ENCODE measurements around the gene TMEM45B.
"Not testable (repeated sequence)": the region's sequence is repeated elsewhere in the genome, so short reads cannot be mapped to it uniquely, and the experiment has no call there.

Gene TMEM45B

GRCh38 chr11:129853518-129854231 lies 38.0 kb downstream of the TMEM45B start:
- peak; percentile 36 for DNase-seq

- DNase-seq, result no peak
Measured at GRCh38 chr11:129854232-129854805, 38.7 kb downstream of the TMEM45B start.

DNA sequence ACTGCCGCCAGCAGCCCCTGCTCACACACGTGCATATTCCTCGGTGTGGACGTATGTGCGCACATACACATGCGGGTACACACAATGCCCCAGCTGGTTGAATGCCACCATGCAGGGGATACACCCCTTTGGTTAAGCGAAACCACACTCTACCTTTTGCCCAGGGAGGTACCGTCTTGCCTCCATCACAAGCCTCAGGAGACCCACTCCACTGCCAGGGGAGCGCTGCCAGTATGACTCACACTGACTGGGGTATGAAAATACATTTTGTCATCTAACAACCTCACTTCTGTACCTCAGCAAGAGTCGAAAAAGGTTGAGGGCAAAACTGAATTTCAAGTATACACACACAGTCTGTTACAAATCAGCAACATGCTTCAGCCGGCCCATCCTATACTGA lies 39.4 kb downstream of the TMEM45B start:
- no peak for DNase-seq

GRCh38 chr11:129856036-129856435 lies 40.4 kb downstream of the TMEM45B start:
- no peak for DNase-seq

GRCh38 chr11:129861702-129862522 lies 46.3 kb downstream of the TMEM45B start:
- DNase-seq, result no peak

DNA sequence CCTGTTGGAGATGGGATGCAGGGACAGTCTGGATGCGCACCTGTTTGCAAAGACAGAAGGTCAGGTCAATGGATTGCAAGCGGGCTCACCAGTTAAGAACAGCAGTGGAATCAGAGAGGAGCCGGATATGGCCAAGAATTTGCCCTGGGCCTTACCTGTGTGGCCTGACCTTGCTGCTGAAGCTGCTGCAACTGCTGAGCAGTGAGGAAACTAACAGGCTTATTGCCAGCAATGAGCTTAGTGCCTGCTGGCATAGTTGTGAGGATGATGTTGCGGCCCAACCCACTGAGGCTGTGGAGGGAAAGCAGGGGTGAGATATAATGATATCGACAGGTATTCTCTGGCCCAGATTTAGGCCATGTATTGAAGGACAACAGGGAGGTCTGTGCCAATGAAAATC lies 49.2 kb downstream of the TMEM45B start:
- no peak for DNase-seq

DNA sequence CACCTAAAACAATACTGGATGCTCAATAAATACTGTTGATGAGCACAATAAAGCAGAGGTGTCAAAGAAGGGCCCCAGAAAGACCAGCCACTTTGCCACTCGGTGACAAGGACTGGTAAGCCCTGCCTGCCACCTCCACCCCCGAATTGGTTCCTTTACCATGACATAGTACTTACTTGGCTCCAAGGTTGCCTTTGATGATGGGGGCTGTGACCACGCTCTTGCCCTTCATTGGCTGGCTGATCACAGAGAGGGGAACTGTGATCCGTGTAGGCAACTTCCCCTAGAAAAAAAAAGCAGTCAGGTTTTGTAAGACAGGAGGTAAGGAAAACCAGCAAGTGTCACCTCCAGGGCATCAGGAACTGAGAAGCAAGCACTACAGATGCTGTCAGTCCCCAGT lies 50.1 kb downstream of the TMEM45B start:
- peak; percentile 32 for DNase-seq

DNA sequence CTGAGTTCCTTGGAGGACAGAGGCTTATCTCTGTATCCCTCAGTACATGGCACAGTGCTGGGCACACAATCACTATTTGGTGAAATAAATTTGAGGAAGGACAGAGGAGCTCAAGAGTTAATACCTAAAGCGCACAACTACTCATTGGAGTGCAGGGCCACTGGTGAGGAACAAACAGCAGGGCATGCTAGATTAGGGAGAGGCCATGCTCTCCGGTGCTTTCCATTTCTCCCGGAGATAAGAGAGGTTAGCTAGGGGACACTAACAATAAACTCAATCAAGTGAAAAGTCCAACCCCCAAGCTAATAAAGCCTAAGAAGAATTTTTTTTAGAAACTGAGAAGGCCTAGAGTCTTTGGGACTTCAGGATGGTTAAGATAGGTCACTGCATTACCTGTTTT lies 50.7 kb downstream of the TMEM45B start:
- no peak for DNase-seq

GRCh38 chr11:129868626-129869025 lies 53.0 kb downstream of the TMEM45B start:
- not testable (repeated sequence) for DNase-seq

GRCh38 chr11:129871914-129872313 lies 56.3 kb downstream of the TMEM45B start:
- no peak for DNase-seq

DNA sequence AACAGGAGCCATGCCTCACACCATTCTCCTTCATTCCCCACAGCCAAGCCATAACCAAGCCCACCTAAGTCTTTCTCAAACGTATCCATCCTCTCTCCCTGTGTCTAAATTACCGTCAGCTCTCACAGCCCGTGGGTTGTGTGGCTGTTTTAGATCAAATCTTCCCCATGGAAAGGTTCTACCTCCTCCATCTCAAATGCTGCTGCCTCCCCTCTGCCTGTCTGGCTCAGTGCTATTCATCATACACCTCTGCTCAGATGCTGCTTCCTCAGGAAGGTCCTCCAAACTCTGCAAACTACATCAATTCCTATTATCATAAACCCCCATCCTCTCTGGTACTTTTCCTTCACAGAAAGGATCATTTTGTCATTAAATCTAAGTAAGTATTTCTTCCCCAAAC lies 64.7 kb downstream of the TMEM45B start:
- no peak for DNase-seq

GRCh38 chr11:129881570-129882170 lies 66.0 kb downstream of the TMEM45B start:
- peak; percentile 67 for DNase-seq

GRCh38 chr11:129884581-129884980 lies 68.9 kb downstream of the TMEM45B start:
- no peak for DNase-seq

- no peak for DNase-seq
Measured at GRCh38 chr11:129885381-129885780, 69.7 kb downstream of the TMEM45B start.

- DNase-seq, result no peak
Measured at GRCh38 chr11:129888451-129888850, 72.8 kb downstream of the TMEM45B start.

- no peak for DNase-seq
Measured at GRCh38 chr11:129894278-129895125, 78.9 kb downstream of the TMEM45B start.

- peak; percentile 93 for DNase-seq
Measured at GRCh38 chr11:129895126-129896041, 79.7 kb downstream of the TMEM45B start, which contains the start of gene NFRKB. TSS of gene NFRKB (minus strand) at chr11:129895578. CDS start at chr11:129892849, 2,729 bp downstream.

DNA sequence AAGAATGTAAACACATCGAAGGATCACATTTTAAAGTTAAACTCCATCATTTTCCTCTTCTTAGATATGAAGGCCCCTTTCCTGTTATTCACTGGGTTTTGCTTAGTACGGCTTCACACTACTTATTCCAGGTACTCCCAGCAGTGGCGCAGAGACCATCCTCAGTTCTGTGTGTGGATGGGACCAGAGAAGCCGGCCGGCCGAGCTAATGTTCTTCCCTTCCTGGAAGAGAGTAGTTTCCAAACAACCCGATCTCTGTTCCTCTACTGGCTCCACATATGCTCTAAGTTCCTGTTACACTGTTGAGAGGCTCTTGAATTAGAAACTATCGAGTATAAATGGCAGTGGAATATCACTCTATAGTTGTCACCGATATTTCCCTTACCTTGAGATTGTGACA lies 80.4 kb downstream of the TMEM45B start:
- DNase-seq, result no peak

- DNase-seq, result no peak
Measured at GRCh38 chr11:129905402-129905801, 89.8 kb downstream of the TMEM45B start.
